GM12892 (cell line): ENCODE results near the gene GPR176.

Experiments
- POLR2A ChIP-seq: IDR thresholded peaks from 2 replicates; pipeline ENCODE4 v1.6.1; 2011; ENCODE audit warnings: low read depth, low read length, control low read depth
- POLR2AphosphoS5 ChIP-seq: IDR thresholded peaks from 2 replicates; pipeline ENCODE4 v1.6.1; 2011; ENCODE audit warnings: low read depth, low read length, control low read depth
- TAF1 ChIP-seq: IDR thresholded peaks from 2 replicates; pipeline ENCODE4 v1.6.1; 2011; ENCODE audit warnings: low read depth, mild to moderate bottlenecking, control low read depth, low read length, borderline replicate concordance

GRCh38 chr15:39820050-39820602 lies 99.9 kb downstream of the GPR176 start:
- no peak for TF ChIP-seq POLR2AphosphoS5
- no peak for TF ChIP-seq POLR2A
- TF ChIP-seq TAF1, result no peak
